Measurements from ENCODE around the gene PPM1F.
"Not testable (repeated sequence)": the region's sequence is repeated elsewhere in the genome, so short reads cannot be mapped to it uniquely, and the experiment has no call there.

The PPM1F gene

GRCh38 chr22:21918466-21919185, 34.0 kb downstream of the PPM1F start:
- no peak for DNase-seq

GRCh38 chr22:21917959-21918261, 34.7 kb downstream of the PPM1F start:
- DNase-seq, result no peak

- no peak for DNase-seq
Measured at GRCh38 chr22:21917181-21917958, 35.3 kb downstream of the PPM1F start.

GRCh38 chr22:21916309-21916918, 36.2 kb downstream of the PPM1F start:
- DNase-seq, result no peak

- no peak for DNase-seq
Measured at GRCh38 chr22:21915624-21916308, 36.9 kb downstream of the PPM1F start.

- DNase-seq, result not testable (repeated sequence)
Measured at GRCh38 chr22:21914033-21914642, 38.5 kb downstream of the PPM1F start.

GRCh38 chr22:21910367-21910766, 42.3 kb downstream of the PPM1F start:
- DNase-seq, result not testable (repeated sequence)

- no peak for DNase-seq
Measured at GRCh38 chr22:21909871-21910270, 42.8 kb downstream of the PPM1F start.

- no peak for DNase-seq
Measured at GRCh38 chr22:21907638-21908522, 44.8 kb downstream of the PPM1F start.

GRCh38 chr22:21905234-21905633, 47.4 kb downstream of the PPM1F start:
- DNase-seq, result not testable (repeated sequence)

- no peak for DNase-seq
Measured at GRCh38 chr22:21904250-21904789, 48.3 kb downstream of the PPM1F start.

- DNase-seq, result no peak
Measured at GRCh38 chr22:21903283-21903682, 49.4 kb downstream of the PPM1F start.

GRCh38 chr22:21902296-21903087, 50.2 kb downstream of the PPM1F start:
- no peak for DNase-seq

GRCh38 chr22:21898354-21898896, 54.2 kb downstream of the PPM1F start:
- DNase-seq, result no peak

GRCh38 chr22:21896951-21897513, 55.6 kb downstream of the PPM1F start:
- DNase-seq, result no peak

GRCh38 chr22:21896275-21896674, 56.4 kb downstream of the PPM1F start:
- DNase-seq, result not testable (repeated sequence)

- no peak for DNase-seq
Measured at GRCh38 chr22:21894799-21895198, 57.8 kb downstream of the PPM1F start.

- no peak for DNase-seq
Measured at GRCh38 chr22:21889251-21889990, 63.2 kb downstream of the PPM1F start.

GRCh38 chr22:21887841-21888240, 64.8 kb downstream of the PPM1F start:
- DNase-seq, result no peak

Measured in NCI-H146 (cell line).